Stimulated activated CD4-positive, alpha-beta T cell treated with anti-CD3 and anti-CD28 coated beads, Interleukin-4, amount 100 ng/mL, for 1 hour (primary cell): ENCODE data around the gene CD2BP2.
"Not testable (repeated sequence)": the region's sequence is repeated elsewhere in the genome, so short reads cannot be mapped to it uniquely, and the experiment has no call there.

ENCODE experiments used
- DNase-seq: peaks from one replicate; pipeline ENCODE4 v3.0.0-alpha.2; 2020

Gene CD2BP2

DNA sequence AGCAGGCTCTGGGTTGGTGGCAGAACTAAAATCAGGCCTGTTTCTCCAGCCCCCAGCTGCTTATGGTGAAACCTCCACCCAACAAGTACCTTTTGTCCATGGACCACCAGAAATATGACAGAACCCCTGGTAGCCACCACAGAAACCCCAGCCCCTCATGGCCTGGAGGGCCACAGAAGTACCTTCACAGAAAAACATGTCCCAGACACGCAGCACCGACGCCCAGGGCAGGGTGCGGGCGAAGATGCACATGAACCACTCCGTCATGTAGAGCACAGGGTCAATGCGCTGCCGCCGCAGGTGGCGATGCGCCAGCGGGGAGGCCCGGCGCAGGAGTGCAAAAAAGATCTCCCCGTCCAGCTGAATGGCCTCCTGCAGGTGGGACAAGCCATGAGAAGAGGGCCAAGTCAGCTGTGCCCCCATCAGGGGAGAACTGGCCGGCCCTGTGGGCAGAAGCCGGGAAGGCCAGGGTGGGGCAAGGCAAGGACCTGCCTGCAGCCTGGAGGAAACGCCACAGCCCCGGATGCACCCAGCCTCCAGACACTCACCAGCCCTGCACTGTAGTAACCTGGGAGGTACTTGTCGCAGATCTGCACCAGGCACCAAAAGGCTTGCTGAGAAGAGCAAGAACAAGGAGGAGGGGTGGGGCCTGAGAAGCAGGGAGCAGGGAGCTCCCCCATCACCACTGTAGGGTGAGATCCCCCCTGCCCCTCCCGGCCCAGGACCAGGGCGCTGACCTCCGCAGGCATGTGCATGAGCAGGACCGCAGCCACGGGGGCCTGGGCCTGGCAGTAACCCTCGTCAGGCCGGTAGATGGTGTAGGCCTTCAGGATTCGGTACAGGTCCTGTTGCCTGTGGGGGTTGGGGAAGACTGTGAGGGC lies 4.1 kb upstream of the CD2BP2 start:
- no peak for DNase-seq

DNA sequence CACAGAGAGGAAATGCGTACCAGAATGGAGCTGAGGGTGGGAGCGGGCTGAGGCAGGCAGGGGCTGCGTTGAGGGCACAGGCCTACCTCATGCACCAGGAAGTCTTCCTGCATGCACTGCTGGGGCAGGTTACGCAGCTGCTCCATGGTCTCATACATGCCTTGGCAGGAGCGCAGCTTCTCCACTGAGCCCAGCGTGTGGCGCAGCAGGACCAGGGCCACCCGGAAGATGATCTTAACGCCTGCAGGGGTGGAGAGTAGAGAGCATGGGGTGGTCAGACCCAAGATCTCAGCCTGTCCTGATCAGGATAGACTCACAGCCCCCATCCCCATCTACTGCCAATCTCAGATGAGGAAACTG lies 3.4 kb upstream of the CD2BP2 start:
- no peak for DNase-seq

DNA sequence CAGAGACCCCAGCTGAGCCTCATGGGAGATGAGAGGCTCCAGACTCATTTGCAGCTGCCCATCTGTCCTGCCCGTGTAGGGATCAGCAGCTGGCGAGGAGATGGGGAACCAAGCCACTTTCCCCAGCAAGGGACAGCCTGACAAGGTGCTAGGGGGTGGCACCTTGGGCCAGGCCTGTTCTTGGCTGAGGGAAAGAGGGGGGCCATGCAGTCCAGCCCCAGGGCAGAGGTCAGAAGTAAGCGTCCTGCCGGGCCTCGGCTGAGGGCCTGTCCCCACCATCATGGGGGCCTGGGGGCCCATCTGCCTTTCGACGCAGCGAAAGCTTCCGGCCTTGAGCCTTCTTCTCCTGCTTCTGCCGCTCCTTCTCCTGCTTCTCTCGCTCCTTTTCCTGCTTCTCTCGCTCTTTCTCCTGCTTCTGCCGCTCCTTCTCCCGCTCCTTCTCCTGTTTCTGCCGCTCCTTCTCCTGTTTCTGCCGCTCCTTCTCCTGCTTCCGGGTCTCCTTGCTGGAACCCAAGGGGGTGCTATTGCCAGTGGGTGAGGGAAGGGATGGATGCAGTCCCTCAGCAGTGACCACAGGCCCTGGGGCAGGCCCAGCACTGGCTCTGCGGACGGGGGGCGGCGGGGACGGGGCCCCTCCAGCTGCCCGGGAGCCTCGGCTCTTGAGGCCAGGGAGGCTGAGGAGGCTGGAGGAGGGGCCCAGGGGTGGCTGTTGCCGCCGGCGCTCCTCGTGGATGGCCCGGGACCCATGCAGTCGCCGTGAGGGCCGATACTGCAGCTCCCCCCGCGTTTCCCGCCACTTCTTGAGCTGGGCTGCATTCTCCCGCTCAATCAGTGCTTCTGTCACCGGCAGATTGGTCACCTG lies 2.8 kb upstream of the CD2BP2 start:
- DNase-seq: no peak

DNA sequence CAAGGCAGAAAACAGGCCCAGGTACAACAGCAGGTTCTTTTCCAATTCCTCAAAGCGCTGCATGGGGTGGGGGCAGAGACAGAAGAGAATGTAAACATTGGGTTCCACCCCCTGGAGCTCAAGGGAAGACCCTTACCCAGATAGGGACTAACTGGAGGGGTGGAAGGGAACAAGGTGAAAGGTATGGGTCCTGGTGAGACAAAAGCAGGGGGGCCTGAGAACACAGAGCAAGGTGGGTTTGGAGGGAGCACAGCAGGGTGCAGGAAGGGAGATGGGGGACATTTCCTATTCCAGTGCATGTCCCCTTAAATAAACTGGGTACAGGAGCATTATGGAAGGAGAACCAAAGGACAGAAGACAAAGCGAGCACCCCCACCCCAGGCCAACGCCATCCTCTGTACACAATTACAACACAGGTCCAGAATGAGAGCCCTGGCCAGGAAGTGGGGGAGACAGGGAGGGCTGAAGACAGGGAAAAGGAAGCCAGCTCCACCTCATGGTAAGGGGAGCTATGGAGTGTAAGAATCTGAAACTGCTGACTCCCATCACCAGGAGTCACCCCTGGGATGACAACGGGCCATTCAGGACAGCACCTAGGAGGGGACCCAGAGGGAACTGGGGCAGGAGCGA lies 2.1 kb upstream of the CD2BP2 start:
- no peak for DNase-seq

DNA sequence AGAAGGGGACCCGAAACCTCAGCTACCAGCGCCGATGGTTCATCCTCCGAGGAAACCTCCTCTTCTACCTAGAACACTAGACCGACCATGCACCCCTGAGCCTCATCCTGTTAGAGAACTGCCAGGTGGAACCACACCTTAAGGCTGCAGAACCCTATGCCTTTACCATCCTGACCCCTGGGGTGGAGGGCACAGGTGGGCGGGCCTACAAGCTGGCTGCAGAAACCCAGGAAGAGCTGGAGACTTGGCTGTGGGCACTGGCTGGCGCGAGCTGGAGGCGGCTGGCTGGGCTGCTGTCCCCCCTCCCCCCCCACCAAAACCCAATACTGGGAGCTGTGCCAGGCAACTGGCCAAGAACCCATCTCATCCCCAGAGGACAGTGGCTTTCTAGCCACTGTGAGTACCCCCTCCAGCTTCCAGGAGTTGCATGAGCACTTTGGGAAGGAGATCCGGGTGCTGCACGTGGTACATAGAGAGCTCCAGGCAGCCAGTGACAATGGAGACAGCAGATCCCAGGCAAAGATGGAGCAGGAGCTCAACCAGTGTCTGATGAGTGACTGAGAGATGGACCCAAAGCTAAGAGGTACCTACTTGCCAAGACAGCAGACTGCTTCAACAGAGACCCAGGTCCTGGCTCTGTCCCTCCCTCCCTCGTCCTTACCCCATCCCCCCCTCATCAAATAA lies 1.4 kb upstream of the CD2BP2 start:
- no peak for DNase-seq

DNA sequence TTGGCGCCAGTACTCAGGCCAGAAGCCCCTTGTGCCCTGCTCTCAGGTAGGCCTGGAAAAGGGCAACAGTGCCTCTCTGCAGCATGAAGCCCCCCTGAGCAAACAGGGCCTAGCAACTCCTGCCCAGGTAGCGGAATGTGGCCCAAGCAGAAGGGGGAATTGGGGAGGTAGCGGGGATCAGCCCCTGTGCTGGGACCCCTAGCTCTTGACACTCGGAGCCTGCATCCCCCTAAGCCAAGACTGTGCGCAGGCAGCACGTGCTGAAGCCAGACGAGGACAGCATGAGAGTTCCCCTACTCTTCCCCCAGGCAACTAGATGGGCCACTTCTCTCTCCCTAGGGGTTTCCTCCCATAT lies 823 bp upstream of the CD2BP2 start:
- no peak for DNase-seq

DNA sequence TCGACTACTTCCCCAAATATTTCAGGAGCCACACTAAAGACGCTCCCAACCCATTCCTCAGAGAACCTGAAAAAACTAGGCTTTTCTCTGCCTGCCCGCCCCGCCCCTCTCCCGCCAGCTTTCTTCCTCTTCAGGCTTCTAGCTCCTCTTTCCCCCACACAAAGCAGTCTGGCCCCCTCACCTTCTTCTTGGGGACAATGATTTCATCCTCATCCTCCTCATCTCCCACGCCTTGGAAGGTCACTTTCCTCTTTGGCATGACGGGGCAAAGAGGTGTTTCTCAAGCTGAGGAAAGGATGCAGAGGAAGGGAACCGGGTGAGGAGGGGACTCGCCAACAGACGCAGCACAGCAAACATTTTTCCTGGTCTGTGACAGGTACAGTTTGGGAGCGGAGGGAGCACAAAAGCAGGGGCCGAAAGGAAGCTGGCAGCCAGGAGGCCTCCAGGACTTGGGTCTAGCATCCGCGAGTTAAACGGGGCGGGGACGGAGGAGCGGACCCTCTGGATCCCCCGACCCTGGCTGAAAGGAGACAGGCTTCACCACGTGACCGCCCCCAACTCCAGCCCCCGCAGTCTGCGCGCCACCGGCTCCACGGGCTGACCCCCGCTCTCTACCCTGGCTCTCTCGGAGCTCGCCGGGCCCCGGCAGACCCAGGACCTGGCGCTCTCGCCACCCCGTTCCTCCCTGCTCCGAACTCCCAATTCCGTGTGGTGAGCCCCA lies 525 bp downstream of the CD2BP2 start:
- no peak for DNase-seq

DNA sequence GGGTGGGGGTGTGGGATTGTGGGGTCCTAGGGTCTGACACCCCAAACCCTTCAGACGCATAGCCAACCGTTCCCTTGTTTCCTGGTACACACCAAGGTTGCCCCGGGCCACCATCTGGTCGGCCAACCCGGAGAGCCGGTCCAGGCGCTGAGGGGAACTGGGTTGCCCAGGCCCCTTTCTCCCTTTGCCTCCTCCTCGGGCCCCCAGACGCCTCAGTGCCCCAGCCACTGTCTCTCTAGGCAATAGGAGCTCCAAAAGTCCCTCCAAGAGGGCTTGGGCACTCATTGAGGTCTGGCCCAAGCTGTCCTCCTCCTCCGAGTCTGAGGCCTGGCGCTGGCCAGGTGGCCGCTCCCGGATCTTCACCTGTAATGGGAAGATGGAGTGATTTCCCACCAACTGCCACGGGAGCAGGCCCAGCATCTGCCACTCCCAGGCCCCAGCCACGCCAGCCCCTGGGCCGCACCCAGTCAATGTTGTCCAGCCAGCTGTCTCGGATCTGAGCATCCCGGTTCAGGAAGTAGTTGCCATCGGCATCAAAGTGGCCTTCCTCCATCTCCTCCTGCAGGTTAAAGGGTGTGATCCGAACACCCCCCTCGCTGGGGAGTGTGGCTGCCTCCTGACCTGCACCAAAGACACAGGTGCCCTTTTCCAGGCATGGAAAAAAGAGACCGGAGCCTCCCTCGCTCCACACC lies 1.5 kb downstream of the CD2BP2 start:
- no peak for DNase-seq

DNA sequence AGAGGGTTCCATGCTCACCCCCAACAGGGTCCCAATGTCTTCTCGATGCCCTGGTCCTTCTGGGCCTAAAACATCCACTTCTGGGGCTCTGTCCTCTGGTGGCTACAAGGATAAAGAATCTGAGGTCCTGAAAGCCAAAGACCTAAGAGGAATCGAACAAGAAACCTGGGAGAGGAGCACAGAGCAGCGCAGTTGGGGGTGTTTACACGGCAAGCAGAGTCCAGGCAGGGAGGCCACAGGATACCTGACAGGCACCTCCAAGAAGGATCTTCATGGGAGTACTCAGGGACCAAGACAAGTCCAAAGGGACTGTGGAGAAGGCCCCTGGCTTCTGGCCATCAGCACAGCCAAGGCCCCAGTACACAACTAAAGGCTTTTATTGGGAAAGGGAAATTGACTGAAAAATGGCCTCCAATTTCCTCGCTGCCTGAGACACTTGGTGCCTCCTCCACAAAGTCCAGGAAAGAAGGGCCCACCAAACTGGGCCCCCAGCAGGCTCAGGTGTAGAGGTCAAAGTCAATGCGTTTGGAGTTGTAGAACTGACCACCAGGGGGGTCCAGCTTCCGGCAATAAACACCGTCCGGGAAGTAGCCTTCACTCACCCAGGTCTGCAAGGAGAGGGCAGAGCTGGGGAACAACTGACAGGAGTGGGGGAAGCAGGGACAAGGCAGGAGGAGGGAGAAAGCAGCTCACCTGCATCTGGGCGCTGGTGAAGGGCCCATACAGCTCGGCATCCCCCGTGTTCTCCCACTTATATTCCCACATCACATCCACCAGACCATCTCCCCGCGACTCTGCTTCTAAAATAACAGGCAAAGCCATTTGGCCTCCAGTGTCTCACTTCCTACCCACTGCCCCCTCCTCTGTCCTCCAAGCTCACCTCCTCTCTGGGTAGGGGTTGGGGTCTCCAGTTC lies 2.4 kb downstream of the CD2BP2 start:
- DNase-seq: no peak

DNA sequence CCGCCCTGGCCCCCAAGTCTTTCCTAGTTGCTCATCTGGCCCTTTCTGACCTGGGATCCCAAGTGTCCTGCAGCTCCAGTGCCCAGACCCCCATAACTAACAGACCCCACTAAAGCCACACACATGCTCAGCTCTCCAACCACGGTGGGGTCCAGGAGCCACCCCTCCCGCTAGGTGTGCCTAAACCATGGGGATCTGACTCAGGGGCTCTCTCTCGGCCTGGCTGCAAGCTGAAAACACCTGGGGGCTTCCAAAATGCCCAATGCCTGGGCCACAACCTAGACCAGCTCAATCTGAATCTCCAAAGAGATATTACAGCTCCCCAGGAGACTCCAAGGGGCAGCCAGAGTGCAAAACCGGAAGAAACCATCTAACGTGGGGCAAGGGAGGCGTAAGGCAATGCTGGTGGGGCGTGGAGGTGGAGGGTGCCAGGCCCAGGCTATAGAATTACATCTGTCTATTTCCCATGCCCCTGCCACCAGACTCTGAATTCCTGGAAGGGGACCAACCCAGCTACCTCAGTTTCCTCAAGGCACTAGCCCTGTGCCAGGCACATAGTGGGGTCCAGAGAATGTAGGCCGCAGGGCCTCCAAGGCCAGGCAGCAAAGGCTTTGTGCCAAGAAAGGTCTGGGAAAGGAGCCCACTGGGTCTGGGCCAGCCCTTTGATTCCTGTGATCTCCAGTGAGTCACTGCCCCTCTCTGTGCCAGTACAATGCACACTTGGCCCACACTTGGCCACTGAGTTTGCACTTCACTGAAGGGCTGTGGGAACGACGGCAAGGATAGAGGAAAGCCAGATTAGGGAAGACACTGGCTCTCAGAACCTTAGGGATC lies 3.3 kb downstream of the CD2BP2 start:
- no peak for DNase-seq

DNA sequence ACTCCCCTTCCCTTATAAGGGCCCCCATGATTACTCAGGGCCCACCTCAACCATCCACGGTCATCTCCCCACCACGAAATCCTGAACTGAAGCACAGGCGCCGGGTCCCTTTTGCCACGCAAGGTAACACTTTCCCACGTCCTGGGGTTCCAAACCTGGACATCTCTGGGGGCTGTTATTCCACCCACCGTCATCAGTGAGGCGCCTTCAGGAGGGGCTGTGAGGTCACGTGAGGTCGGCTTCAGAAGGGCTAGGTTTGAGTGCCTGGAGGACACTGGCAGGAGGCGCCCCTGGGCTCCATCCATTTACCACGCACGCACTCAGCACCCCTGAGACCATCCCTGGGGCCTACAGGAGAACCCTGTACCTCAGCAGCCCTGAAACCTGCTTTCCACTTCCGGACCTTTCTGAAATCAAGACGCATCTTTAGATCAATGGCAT lies 4.1 kb downstream of the CD2BP2 start:
- no peak for DNase-seq

DNA sequence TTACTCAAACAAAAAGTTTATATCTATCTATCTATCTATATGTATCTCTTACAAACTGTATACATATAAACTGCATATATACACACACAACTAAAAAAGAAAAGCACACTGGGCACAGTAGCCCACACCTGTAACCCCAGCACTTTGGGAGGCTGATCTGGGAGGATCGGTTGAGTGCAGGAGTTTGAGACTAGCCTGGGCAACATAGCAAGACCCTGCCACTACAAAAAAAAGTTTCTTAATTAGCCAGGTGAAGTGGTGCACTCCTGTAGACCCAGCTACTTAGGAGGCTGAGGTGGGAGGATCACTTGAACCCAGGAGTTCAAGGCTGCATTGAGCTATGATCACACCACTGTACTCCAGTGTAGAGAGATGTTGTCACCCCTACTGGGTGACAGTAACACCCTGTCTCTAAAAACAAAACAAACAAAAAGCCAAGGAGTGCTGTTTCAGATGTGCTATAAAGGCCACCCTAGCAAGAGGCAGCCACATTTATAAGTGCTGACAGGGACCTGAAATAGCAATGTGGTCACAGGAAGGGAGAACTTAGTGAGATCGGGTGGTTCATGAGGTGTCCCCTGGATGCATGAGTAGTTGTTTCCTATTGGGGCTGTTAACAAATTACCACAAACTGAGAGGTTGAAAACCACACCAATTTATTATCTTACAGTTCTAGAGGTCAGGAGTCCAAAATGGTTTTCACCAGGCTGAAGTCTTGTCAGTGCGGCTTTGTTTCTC lies 4.8 kb downstream of the CD2BP2 start:
- DNase-seq: no peak

DNA sequence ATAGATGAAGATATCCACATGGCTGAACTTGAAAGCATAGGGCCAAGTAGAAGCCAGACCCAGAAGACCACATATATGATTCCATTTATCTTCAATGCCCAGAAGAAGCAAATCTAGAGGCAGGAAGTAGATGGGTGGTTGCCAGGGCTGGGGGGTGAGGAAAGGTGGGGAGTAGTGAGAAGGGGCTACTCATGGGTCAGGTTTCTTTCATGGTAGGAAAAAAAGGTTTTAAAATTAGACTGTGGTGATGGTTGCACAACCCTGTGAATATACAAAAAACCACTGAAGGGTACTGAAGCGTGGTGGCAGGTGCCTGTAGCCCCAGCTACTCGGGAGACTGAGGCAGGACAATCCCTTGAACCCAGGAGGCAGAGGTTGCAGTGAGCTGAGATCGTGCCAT lies 5.4 kb downstream of the CD2BP2 start:
- DNase-seq: no peak

DNA sequence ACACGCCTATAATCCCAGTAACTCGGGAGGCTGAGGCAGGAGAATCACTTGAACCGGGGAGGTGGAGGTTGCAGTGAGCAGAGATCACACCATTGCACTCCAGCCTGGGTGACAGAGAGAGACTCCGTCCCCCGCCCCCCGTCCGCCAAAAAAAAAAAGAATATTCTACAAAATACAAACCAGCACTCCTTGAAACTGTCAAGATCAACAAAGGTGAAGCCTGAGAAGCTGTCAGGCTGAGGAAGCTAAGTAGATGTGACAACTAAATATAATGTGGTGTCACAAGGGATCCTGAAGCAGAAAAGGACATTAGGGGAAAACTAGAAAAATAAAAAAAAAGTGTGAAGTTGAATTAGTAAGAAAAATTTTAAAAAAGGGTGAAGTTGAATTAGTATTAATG lies 6.2 kb downstream of the CD2BP2 start:
- DNase-seq: no peak

DNA sequence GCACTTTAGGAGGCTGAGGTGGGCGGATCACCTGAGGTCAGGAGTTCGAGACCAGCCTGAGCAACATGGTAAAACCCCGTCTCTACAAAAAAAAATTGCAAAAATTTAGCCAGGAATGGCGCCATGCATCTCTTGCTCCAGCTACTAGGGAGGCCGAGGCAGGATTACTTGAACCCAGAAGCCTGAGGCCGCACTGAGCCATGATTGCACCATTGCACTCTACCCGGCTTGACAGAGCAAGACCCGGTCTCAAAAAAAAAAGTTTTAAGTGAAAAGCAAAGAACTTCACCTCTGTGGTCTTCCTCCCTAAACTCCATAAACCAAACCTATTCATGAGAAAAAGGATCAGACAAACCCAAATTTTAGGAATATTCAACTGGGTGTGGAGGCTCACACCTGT lies 7.0 kb downstream of the CD2BP2 start:
- no peak for DNase-seq

DNA sequence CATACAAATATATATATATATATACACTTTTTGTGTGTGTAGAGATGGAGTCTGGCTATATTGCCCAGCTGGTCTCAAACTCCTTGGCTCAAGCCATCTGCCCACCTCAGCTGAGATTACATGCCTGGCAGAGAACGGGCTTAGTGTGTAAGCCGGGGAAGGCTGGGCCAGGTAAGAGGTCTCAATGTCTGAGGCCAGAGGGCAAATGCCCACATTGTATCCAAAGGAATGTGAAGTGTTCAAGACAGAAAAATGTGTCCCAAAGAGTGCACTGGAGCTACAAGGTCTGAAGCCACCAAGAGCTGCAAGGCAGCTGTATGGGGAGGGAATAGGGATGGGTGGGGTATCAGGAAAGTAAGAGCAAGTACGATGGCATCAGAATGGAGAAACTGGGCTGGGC lies 8.8 kb downstream of the CD2BP2 start:
- no peak for DNase-seq

DNA sequence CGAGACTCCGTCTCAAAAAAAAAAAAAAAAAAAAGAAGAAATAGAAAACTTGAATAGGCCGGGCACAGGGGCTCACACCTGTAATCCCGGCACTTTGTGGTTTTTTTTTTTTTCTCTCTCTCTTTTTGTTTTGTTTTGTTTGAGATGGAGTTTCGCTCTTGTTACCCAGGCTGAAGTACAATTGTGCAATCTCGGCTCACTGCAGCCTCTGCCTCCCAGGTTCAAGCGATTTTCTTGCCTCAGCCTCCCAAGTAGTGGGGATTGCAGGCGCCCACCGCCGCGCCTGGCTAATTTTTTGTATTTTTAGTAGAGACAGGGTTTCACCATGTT lies 11.7 kb downstream of the CD2BP2 start:
- DNase-seq: not testable (repeated sequence)

DNA sequence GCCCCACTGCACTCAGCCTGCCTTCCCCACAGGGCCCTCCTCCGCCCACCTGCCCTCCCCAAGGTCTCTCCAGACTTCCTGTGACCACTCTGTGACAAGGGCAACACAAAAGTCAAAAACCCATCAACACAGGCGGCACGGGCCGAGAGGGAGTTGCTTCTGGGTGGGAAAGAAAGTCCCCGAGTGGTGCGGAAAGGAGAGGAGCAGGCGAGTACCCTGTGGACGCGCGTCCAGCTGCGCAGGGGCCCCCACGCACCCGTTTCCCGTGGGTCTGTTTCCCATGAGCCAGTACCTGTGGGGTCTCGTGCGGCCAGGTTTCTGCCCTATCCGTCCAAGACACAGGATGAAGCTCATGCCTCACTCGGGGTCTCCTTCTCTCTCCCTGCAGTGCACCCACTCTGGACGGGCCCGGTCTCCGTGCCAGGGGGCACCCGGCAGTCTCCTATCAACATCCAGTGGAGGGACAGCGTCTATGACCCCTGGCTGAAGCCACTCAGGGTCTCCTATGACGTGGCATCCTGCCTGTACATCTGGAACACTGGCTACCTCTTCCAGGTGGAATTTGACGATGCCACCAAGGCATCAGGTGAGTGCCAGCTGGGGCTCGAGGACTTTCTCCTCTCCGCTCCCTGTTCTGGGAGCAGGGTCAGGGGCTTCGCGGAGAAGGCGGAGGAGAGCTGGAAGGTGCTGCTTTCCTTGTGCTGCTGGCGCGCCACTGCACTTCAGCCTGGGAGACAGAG lies 12.2 kb downstream of the CD2BP2 start:
- no peak for DNase-seq
